ENCODE data around the gene CEP120.

The CEP120 gene

GRCh38 chr5:123428521-123429220, 5.5 kb upstream of the CEP120 start:
- Histone ChIP-seq H3K18ac (ENCODE audit: low read length) (no peak overlapping the region), H3K4me3 (ENCODE audit: low read length) (no peak overlapping the region), H3K9ac (ENCODE audit: low read length) (no peak overlapping the region), H4K8ac (ENCODE audit: low read depth, low read length) (no peak overlapping the region), H3K4ac (ENCODE audit: low read depth, low read length) (no peak overlapping the region), H3K79me2 (ENCODE audit: control insufficient read depth, insufficient read depth, low read length) (no peaks in the 10 kb centered on the region), H4K5ac (ENCODE audit: low read length) (no peak overlapping the region), H2BK15ac (replicated peaks; ENCODE audit: low read depth) (no peak overlapping the region), H3K27me3 (ENCODE audit: insufficient read depth, low read length, poor library complexity) (no peaks in the 10 kb centered on the region), H2BK5ac (ENCODE audit: low read length) (no peak overlapping the region), H2AK5ac (ENCODE audit: low read length) (no peak overlapping the region), H3K27ac (ENCODE audit: low read depth, low read length) (no peak overlapping the region), H3K36me3 (ENCODE audit: control insufficient read depth, insufficient read depth, low read length) (no peaks in the 10 kb centered on the region), H3K4me1 (ENCODE audit: control insufficient read depth, low read depth, low read length) (no peaks in the 10 kb centered on the region), H2BK120ac (ENCODE audit: low read depth, low read length) (no peak overlapping the region), H3K56ac (ENCODE audit: low read length) (no peak overlapping the region), H3K4me2 (ENCODE audit: low read length) (no peak overlapping the region), H3K23ac (ENCODE audit: low read length) (no peak overlapping the region), H3K79me1 (ENCODE audit: low read length) (no peaks in the 10 kb centered on the region)
- no peak for DNase-seq
- WGBS (ENCODE audit: extremely low coverage, insufficient coverage, low lambda C conversion rate), result no CpG with 5 or more reads among the region's 3 CpGs

- WGBS (ENCODE audit: extremely low coverage, insufficient coverage, low lambda C conversion rate), result no CpG with 5 or more reads among the region's 2 CpGs
- no peak overlapping the region for H4K5ac ChIP-seq (ENCODE audit: low read length)
- H3K4me3 ChIP-seq (ENCODE audit: low read length), result no peak overlapping the region
- H3K27me3 ChIP-seq (ENCODE audit: insufficient read depth, low read length, poor library complexity), result no peaks in the 10 kb centered on the region
- no peak overlapping the region for H2BK120ac ChIP-seq (ENCODE audit: low read depth, low read length)
- no peak overlapping the region for H3K4me2 ChIP-seq (ENCODE audit: low read length)
- no peaks in the 10 kb centered on the region for H3K36me3 ChIP-seq (ENCODE audit: control insufficient read depth, insufficient read depth, low read length)
- peaks cover 4% of the 10 kb centered on the region for H3K79me2 ChIP-seq (ENCODE audit: control insufficient read depth, insufficient read depth, low read length)
- H2BK5ac ChIP-seq (ENCODE audit: low read length), result no peak overlapping the region
- no peak for DNase-seq
- no peaks in the 10 kb centered on the region for H3K4me1 ChIP-seq (ENCODE audit: control insufficient read depth, low read depth, low read length)
- H3K9ac ChIP-seq (ENCODE audit: low read length), result no peak overlapping the region
- H3K18ac ChIP-seq (ENCODE audit: low read length), result no peak overlapping the region
- H3K56ac ChIP-seq (ENCODE audit: low read length), result no peak overlapping the region
- no peak overlapping the region for H4K8ac ChIP-seq (ENCODE audit: low read depth, low read length)
- H3K79me1 ChIP-seq (ENCODE audit: low read length), result peaks cover 4% of the 10 kb centered on the region
- H2AK5ac ChIP-seq (ENCODE audit: low read length), result no peak overlapping the region
- no peak overlapping the region for H3K23ac ChIP-seq (ENCODE audit: low read length)
- H2BK15ac ChIP-seq (replicated peaks; ENCODE audit: low read depth), result no peak overlapping the region
- H3K4ac ChIP-seq (ENCODE audit: low read depth, low read length), result no peak overlapping the region
- H3K27ac ChIP-seq (ENCODE audit: low read depth, low read length), result no peak overlapping the region
These were observed 4.1 kb upstream of the CEP120 start for GRCh38 chr5:123427281-123427680.

GRCh38 chr5:123425431-123425830, 2.2 kb upstream of the CEP120 start:
- Histone ChIP-seq H3K79me2 (ENCODE audit: control insufficient read depth, insufficient read depth, low read length) (peaks cover 14% of the 10 kb centered on the region), H3K4me3 (ENCODE audit: low read length) (no peak overlapping the region), H2AK5ac (ENCODE audit: low read length) (no peak overlapping the region), H3K56ac (ENCODE audit: low read length) (no peak overlapping the region), H2BK5ac (ENCODE audit: low read length) (no peak overlapping the region), H2BK15ac (replicated peaks; ENCODE audit: low read depth) (no peak overlapping the region), H3K79me1 (ENCODE audit: low read length) (peaks cover 9% of the 10 kb centered on the region), H3K9ac (ENCODE audit: low read length) (no peak overlapping the region), H3K23ac (ENCODE audit: low read length) (no peak overlapping the region), H3K4ac (ENCODE audit: low read depth, low read length) (no peak overlapping the region), H4K8ac (ENCODE audit: low read depth, low read length) (no peak overlapping the region), H4K5ac (ENCODE audit: low read length) (no peak overlapping the region), H2BK120ac (ENCODE audit: low read depth, low read length) (no peak overlapping the region), H3K36me3 (ENCODE audit: control insufficient read depth, insufficient read depth, low read length) (no peaks in the 10 kb centered on the region), H3K4me1 (ENCODE audit: control insufficient read depth, low read depth, low read length) (peaks cover 5% of the 10 kb centered on the region), H3K18ac (ENCODE audit: low read length) (no peak overlapping the region), H3K27ac (ENCODE audit: low read depth, low read length) (no peak overlapping the region), H3K4me2 (ENCODE audit: low read length) (no peak overlapping the region), H3K27me3 (ENCODE audit: insufficient read depth, low read length, poor library complexity) (no peaks in the 10 kb centered on the region)
- no peak for DNase-seq
- no CpG with 5 or more reads among the region's 4 CpGs for WGBS (ENCODE audit: extremely low coverage, insufficient coverage, low lambda C conversion rate)

- peak overlapping the region; percentile 82 for H4K8ac ChIP-seq (ENCODE audit: low read depth, low read length)
- peak overlapping the region; percentile 41 for H2BK5ac ChIP-seq (ENCODE audit: low read length)
- H3K36me3 ChIP-seq (ENCODE audit: control insufficient read depth, insufficient read depth, low read length), result no peaks in the 10 kb centered on the region
- no peak overlapping the region for H4K5ac ChIP-seq (ENCODE audit: low read length)
- H3K23ac ChIP-seq (ENCODE audit: low read length), result peak overlapping the region; percentile 57
- no peak overlapping the region for H2BK15ac ChIP-seq (replicated peaks; ENCODE audit: low read depth)
- H2AK5ac ChIP-seq (ENCODE audit: low read length), result no peak overlapping the region
- no peak overlapping the region for H3K4ac ChIP-seq (ENCODE audit: low read depth, low read length)
- H3K79me2 ChIP-seq (ENCODE audit: control insufficient read depth, insufficient read depth, low read length), result peaks cover 14% of the 10 kb centered on the region
- H2BK120ac ChIP-seq (ENCODE audit: low read depth, low read length), result no peak overlapping the region
- H3K27me3 ChIP-seq (ENCODE audit: insufficient read depth, low read length, poor library complexity), result no peaks in the 10 kb centered on the region
- peaks cover 5% of the 10 kb centered on the region for H3K4me1 ChIP-seq (ENCODE audit: control insufficient read depth, low read depth, low read length)
- peak; percentile 48 for DNase-seq
- peak overlapping the region; percentile 90 for H3K4me3 ChIP-seq (ENCODE audit: low read length)
- peak overlapping the region; percentile 84 for H3K18ac ChIP-seq (ENCODE audit: low read length)
- WGBS (ENCODE audit: extremely low coverage, insufficient coverage, low lambda C conversion rate), result no CpG with 5 or more reads among the region's 45 CpGs
- peak overlapping the region; percentile 96 for H3K56ac ChIP-seq (ENCODE audit: low read length)
- peaks cover 9% of the 10 kb centered on the region for H3K79me1 ChIP-seq (ENCODE audit: low read length)
- H3K27ac ChIP-seq (ENCODE audit: low read depth, low read length), result peak overlapping the region; percentile 76
- peak overlapping the region; percentile 18 for H3K4me2 ChIP-seq (ENCODE audit: low read length)
- peak overlapping the region; percentile 92 for H3K9ac ChIP-seq (ENCODE audit: low read length)
These were observed 548 bp downstream of the CEP120 start for GRCh38 chr5:123422433-123423277.

GRCh38 chr5:123421773-123422172, 1.4 kb downstream of the CEP120 start:
- peaks cover 5% of the 10 kb centered on the region for H3K4me1 ChIP-seq (ENCODE audit: control insufficient read depth, low read depth, low read length)
- no peak for DNase-seq
- H3K79me1 ChIP-seq (ENCODE audit: low read length), result peaks cover 9% of the 10 kb centered on the region
- no peaks in the 10 kb centered on the region for H3K36me3 ChIP-seq (ENCODE audit: control insufficient read depth, insufficient read depth, low read length)
- H3K56ac ChIP-seq (ENCODE audit: low read length), result peak overlapping the region; percentile 96
- no peak overlapping the region for H3K23ac ChIP-seq (ENCODE audit: low read length)
- no peaks in the 10 kb centered on the region for H3K27me3 ChIP-seq (ENCODE audit: insufficient read depth, low read length, poor library complexity)
- H3K4me2 ChIP-seq (ENCODE audit: low read length), result peak overlapping the region; percentile 18
- no CpG with 5 or more reads among the region's 2 CpGs for WGBS (ENCODE audit: extremely low coverage, insufficient coverage, low lambda C conversion rate)
- no peak overlapping the region for H3K4ac ChIP-seq (ENCODE audit: low read depth, low read length)
- no peak overlapping the region for H2BK15ac ChIP-seq (replicated peaks; ENCODE audit: low read depth)
- H2AK5ac ChIP-seq (ENCODE audit: low read length), result no peak overlapping the region
- H3K18ac ChIP-seq (ENCODE audit: low read length), result no peak overlapping the region
- peak overlapping the region; percentile 92 for H3K9ac ChIP-seq (ENCODE audit: low read length)
- no peak overlapping the region for H2BK5ac ChIP-seq (ENCODE audit: low read length)
- H4K8ac ChIP-seq (ENCODE audit: low read depth, low read length), result no peak overlapping the region
- H3K79me2 ChIP-seq (ENCODE audit: control insufficient read depth, insufficient read depth, low read length), result peaks cover 14% of the 10 kb centered on the region
- H2BK120ac ChIP-seq (ENCODE audit: low read depth, low read length), result no peak overlapping the region
- H3K4me3 ChIP-seq (ENCODE audit: low read length), result peak overlapping the region; percentile 90
- H4K5ac ChIP-seq (ENCODE audit: low read length), result no peak overlapping the region
- H3K27ac ChIP-seq (ENCODE audit: low read depth, low read length), result no peak overlapping the region

Measured in mesendoderm (in vitro differentiated cells).